NCI-H748 (cell line): Measurements from ENCODE around the gene JOSD1.

ENCODE experiments used
- DNase-seq: peaks from one replicate; lab custom pipeline; 2025; ENCODE audit not compliant: unreplicated experiment; lab: John Stamatoyannopoulos, UW

The JOSD1 gene

DNA sequence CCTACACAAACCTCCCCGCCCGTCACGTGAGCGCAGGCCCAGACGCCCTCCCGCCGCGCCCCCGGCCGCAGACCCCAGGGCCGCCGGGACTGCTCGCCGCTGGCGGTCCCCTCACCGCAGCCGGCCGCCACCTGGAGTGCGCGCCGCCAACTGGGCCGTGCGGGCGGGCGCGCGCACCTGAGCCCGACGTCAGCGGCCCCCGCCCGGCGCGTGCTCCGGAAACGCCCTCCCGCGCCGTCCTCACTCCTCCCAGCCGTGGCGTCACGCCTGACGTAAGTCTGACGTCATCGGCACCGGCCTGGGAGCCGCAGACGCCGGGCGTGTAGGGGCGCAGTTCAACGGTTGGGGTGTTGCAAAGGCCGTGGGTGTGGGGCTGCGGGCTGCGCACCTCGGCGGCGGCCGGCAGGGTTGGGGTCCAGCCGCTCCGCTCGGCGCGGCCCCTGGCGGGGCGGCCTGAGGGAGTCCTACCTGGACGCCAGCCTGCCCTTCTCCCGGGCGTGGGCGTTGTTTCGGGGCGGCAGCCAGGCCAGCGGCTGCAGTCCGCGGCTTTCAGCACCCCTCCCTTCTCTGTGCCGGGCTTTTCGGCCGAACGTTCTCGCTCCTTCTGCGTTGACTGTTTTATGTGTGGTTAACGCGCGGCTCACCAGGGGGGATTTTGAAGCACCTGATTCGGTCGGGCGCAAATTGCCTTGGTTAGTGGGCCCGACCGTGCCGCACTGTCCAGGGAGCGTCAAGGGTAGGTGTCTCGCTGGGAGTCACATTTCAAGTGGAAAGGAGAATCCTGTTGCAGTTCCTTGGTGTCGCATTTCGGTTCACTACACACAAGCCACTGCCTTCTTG is at the start of gene JOSD1:
Gene JOSD1 (minus strand): TSS at position 155 of the 840 bp plus-strand sequence. CDS start 956 bp downstream, outside the sequence.
- peak; percentile 92 for DNase-seq

DNA sequence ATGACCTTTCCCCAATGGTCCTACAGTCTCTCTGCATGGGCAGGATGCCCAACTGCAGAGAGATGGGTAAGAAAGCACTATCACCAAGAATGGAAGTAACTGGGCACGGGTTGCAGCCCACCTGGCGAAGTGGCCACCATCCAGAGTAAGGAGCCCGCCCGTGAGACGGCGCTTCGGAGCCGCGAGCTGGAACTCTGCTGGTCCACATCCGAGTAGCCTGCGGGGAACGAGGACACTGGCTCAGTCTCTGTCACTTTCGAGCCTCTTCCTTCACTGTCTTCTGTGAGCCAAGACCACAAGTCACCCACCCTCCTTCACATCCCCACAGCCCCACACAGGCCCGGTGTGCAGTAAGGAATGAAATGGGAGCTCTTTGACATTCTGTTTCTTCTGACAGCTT is 49.4 kb upstream of the JOSD1 start:
- DNase-seq = no peak

GRCh38 chr22:38748487-38749136 is 47.9 kb upstream of the JOSD1 start:
- no peak for DNase-seq

GRCh38 chr22:38745676-38746460 is 45.1 kb upstream of the JOSD1 start:
- peak; percentile 5 for DNase-seq

DNA sequence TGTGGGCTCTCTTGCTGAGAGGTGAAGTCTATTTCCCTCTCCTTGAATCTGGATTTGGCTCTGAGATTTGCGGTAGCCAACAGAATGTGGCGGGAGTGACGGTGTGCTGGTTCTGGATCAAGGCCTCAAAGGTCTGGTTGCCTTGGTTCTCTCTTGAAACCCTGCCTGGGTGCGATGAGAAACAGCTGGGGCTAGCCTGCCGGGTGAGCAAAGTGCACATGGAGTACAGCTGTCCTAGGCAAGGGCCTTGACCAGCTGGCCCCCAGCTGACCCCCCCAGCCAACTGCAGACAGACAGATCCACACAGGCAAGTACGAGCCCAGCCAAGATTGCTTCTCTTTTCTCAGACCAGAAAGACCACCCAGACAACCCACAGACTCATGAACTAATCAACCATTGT is 44.2 kb upstream of the JOSD1 start:
- no peak for DNase-seq

GRCh38 chr22:38742176-38742942 is 41.6 kb upstream of the JOSD1 start:
- DNase-seq = no peak

- DNase-seq = no peak
Observed at GRCh38 chr22:38741576-38741975, 40.8 kb upstream of the JOSD1 start.

DNA sequence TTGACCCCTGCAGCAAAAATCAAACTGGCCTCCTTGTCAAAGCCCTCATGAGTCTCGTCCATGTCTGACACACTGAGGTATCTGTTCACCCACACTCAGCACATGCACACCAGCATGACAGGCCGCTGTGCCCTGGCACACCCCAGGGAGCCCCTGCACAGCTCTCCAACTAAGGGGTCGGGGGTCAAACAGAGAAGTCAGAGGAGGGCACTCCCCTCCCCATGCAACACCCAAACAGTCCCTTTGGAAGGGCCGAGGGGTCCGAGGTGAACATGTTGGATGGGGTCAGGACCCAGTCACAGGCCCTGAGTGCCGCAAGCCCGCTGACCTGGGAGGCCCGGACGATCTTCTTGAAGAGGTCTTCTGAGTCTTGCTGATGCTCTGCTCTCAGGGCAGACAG is 40.4 kb upstream of the JOSD1 start:
- no peak for DNase-seq

DNA sequence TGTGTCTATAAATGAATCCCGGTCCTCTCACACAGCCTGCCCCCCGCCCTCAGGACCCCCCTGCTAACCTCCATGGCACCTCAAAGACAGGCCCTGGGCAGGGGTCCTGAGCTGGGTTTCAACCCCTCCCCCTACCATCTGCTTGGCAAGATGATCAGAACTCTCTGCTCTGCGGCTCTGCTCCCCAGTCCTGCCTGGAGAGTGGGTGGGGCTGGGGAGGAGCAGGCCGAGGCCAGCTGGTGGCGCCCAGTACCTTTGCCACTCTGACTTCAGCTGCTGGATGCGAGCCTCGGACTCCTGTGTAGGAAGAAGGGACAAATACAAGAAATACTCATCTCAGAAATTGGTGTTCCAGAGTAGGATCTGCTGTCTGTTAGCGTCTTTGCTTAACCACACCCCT is 40.0 kb upstream of the JOSD1 start:
- no peak for DNase-seq

DNA sequence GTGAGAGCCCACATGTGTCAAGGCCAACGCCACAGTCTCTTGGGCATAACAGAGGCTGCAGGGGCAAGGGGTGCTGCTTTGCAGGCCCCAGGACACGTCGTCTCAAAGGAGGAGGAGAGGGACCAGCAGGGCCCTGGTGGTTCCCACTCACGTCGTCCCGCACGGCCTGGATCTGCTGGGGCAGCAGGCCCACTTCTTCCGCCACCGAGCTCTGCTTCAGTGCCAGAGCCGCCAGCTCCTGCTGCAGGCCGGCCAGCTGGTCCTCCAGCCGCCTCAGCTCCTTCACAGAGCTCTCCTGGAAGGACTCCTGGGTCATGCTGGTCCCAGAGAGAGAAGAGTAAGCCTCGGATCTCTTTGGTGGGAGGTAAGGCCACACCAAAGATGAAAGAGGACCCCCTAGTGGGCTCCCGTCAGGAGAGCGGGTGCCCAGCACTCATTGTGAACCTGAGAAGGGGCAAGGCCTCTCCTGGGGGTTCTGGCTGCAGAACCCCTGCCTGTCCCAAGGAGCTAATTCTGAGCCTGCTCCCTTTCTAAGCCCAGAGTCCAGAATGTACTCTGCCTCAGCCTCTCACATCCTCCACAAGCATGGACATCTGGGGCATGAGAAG is 39.5 kb upstream of the JOSD1 start:
- no peak for DNase-seq

GRCh38 chr22:38739300-38740055 is 38.7 kb upstream of the JOSD1 start:
- DNase-seq = no peak

DNA sequence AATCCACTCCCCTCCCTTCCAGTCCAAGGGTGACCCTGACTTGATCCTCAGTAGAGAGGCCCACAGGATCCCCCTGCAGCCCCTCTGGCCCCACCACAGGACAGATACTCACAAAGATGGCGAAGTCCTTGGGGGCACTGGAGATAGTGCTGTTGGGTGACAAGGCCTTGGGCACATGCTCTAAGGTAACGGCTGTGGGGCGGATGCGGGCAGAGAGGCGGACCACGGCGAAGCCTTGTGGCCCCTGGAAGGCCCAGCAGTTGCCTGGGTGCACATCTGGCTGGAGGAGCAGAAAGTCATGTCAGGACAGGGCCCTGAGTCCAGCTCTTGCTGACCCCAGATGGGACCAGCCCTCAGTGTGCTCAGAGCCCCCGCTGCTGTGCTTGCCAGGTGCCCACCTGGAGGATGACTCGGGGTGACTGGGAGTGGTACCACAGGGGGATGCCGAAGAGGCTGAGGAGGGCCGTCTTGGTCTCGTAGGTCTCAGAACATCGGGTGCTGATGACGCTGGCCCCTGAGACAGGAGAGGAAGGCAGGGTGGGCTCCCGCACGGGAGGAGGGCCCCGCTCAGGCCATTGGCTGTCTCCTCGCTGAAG is 37.8 kb upstream of the JOSD1 start:
- DNase-seq = no peak

GRCh38 chr22:38737302-38738060 is 36.7 kb upstream of the JOSD1 start:
- no peak for DNase-seq

DNA sequence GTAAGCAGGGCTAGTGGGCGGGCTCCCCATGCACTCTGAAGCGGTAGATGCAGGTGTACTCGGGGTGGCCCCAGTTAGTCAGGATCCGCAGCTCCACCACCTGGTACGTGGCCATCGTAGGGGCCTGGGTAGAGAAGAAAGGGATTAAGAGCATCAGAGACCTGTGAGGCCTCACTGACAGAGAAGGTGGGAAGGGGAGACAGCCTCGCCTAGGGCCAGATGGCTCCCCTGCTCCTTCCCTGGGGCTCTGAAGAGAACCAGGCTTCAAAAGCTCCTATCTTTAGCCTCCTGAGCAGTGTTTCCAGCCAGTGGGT is 35.5 kb upstream of the JOSD1 start:
- DNase-seq = no peak

GRCh38 chr22:38735465-38736256 is 34.9 kb upstream of the JOSD1 start:
- DNase-seq = no peak

DNA sequence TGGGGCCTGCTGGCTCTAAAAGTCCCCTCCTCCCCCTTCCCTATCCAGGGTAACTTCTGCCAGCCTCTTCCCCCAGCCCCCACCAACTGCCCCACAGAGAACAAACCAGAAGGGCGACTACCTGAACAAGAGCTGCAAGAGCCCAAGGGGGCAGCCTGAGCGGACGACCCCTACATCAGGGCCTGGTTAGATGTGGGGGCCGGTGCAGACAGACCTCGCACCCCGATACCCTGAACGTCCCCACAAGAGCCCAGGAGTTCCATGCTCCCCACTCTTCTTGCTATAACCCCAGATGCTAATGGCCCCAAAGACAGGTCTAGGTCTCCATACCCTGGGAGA is 34.4 kb upstream of the JOSD1 start:
- DNase-seq = no peak

DNA sequence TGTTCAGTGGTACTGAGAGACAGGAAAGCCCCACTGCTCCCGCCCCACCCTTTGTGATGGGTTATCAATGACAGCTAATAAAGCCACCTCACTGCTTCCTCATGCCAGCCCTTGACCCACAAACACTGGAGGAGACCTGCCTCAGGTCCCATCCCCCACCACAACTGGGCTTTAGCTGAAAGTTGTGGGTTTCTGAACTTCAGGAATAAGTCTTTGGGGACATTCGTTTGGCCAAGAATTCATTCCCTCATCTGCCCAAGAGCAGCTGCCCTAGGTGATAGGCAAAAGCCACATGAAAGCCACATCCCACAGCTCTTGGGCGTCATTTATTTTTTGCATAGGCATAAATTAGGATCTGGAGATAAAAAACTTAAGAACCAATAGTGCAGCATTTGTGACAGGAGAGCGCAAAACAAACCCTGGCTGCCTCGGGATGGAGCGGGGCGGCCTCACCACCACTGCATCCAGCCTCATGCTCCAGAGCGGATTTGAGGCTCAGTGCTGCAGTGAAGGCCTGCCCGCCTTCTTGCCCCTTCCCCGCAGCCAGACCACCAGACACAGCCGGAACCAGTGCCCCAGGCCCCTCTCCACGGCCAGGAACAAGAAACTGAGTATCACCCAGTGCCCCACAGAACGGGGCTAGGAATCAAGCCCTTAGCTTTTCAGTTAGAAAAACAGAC is 33.8 kb upstream of the JOSD1 start:
- DNase-seq = no peak
